ENCODE results near the gene OLR1.
"Not testable (repeated sequence)": the region's sequence is repeated elsewhere in the genome, so short reads cannot be mapped to it uniquely, and the experiment has no call there.

Gene OLR1

GRCh38 chr12:10211101-10211939 lies 39.4 kb upstream of the OLR1 start:
- TF ChIP-seq, protein P1, sequence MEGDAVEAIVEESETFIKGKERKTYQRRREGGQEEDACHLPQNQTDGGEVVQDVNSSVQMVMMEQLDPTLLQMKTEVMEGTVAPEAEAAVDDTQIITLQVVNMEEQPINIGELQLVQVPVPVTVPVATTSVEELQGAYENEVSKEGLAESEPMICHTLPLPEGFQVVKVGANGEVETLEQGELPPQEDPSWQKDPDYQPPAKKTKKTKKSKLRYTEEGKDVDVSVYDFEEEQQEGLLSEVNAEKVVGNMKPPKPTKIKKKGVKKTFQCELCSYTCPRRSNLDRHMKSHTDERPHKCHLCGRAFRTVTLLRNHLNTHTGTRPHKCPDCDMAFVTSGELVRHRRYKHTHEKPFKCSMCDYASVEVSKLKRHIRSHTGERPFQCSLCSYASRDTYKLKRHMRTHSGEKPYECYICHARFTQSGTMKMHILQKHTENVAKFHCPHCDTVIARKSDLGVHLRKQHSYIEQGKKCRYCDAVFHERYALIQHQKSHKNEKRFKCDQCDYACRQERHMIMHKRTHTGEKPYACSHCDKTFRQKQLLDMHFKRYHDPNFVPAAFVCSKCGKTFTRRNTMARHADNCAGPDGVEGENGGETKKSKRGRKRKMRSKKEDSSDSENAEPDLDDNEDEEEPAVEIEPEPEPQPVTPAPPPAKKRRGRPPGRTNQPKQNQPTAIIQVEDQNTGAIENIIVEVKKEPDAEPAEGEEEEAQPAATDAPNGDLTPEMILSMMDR (IDR thresholded peaks at IDR 0.05; ENCODE audit: insufficient read depth, low read length, poor library complexity, severe bottlenecking) = no peak
- no peak for DNase-seq (ENCODE audit: extremely low read depth, insufficient read length)
- Histone ChIP-seq H3K4me3 (replicated peaks; ENCODE audit: low read depth, low read length) (no peak overlapping the region), H3K27me3 (replicated peaks; ENCODE audit: control insufficient read depth, insufficient read depth, low read length) (no peaks in the 10 kb centered on the region; the same call in 1 of the 2 replicates), H3K36me3 (ENCODE audit: control insufficient read depth, insufficient read depth, low read length) (no peaks in the 10 kb centered on the region)

DNA sequence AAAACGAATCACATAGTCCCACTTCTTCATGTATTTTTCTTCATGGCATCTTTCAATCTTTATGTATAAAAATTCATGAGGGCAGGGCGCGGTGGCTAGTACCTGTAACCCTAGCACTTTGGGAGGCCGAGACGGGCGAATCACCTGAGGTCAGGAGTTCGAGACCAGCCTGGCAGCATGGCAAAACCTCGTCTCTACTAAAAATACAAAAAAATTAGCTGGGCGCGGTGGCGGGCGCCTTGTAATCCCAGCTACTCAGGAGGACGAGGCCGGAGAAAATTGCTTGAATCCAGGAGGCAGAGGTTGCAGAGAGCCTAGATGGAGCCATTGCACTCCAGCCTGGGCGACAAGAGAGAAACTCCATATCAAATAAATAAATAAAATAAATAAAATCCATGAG lies 38.3 kb upstream of the OLR1 start:
- no peak for DNase-seq (ENCODE audit: extremely low read depth, insufficient read length)
- Histone ChIP-seq H3K4me3 (replicated peaks; ENCODE audit: low read depth, low read length) (no peak overlapping the region), H3K36me3 (ENCODE audit: control insufficient read depth, insufficient read depth, low read length) (no peaks in the 10 kb centered on the region), H3K27me3 (replicated peaks; ENCODE audit: control insufficient read depth, insufficient read depth, low read length) (no peaks in the 10 kb centered on the region; the same call in 1 of the 2 replicates)
- TF ChIP-seq, protein P1 (IDR thresholded peaks at IDR 0.05; ENCODE audit: insufficient read depth, low read length, poor library complexity, severe bottlenecking) = no peak

DNA sequence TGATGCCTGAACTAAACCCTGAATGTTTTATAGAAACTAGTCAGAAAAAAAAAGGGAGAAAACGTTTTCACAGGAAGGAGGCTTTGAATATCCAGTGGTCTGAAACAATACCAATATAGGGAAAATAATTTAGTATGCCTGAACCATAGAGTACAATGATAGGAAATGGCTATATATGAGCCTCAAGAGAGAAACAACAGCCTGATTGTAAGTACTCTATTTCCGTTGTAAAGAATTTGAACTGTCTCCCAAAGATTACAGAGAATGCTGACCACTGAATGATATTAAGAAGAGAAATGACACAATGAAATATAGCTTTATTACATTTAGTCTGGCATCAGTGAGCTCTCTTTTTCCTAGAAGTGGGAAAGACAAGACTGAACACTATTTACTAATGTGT lies 35.2 kb upstream of the OLR1 start:
- Histone ChIP-seq H3K36me3 (ENCODE audit: control insufficient read depth, insufficient read depth, low read length) (no peaks in the 10 kb centered on the region), H3K27me3 (replicated peaks; ENCODE audit: control insufficient read depth, insufficient read depth, low read length) (no peaks in the 10 kb centered on the region), H3K4me3 (replicated peaks; ENCODE audit: low read depth, low read length) (no peak overlapping the region)
- TF ChIP-seq, protein P1 (IDR thresholded peaks at IDR 0.05; ENCODE audit: insufficient read depth, low read length, poor library complexity, severe bottlenecking) = no peak
- DNase-seq (ENCODE audit: extremely low read depth, insufficient read length) = no peak

DNA sequence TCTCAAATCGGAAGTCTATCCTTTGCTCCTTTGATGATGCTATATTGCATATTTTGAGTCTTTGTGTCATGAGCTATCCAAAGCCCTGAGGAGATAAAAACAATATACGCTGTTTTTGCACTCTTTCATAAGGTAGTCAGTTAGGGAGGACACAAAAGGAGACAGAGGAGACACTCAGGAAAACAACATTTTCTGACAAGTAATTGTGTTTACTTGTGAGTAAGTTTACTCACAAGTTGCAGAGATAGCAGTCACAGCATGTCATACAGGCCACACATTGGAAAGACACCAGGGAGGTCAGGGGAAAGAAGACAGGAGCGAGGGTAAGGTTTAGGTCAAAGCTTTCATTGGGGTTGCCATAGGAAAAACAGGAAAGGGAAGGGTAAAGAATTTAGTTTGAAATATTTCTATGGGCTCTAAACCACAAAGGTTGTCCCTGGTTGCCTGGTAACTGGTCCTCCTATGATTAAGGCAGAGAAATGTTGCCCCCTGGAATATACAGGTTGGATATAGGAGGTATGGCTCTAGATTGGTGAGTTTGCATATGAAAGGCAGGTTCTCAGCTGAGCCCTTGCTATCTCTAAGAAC lies 33.4 kb upstream of the OLR1 start:
- TF ChIP-seq, protein P1 (IDR thresholded peaks at IDR 0.05; ENCODE audit: insufficient read depth, low read length, poor library complexity, severe bottlenecking) = no peak
- no peak overlapping the region for H3K4me3 ChIP-seq (replicated peaks; ENCODE audit: low read depth, low read length)
- no peak for DNase-seq (ENCODE audit: extremely low read depth, insufficient read length)
- no peaks in the 10 kb centered on the region for H3K27me3 ChIP-seq (replicated peaks; ENCODE audit: control insufficient read depth, insufficient read depth, low read length)
- H3K36me3 ChIP-seq (ENCODE audit: control insufficient read depth, insufficient read depth, low read length) = no peaks in the 10 kb centered on the region

DNA sequence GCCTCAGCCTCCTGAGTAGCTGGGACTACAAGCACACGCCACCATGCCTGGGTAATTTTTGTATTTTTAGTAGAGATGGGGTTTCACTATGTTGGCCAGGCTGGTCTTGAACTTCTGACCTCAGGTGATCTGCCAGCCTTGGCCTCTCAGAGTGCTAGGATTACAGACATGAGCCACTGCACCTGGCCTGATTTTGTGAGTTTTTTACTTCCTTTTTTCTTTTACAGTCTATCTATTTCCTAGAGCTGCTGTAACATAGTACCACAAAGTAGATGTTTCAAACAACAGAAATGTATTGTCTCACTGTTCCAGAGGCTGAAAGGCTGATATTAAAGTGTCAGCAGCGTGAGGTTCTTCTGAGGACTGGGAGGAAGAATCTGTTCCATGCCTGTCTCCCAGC lies 32.6 kb upstream of the OLR1 start:
- not testable (repeated sequence) for H3K4me3 ChIP-seq (replicated peaks; ENCODE audit: low read depth, low read length); H3K36me3 ChIP-seq (ENCODE audit: control insufficient read depth, insufficient read depth, low read length); DNase-seq (ENCODE audit: extremely low read depth, insufficient read length); H3K27me3 ChIP-seq (replicated peaks; ENCODE audit: control insufficient read depth, insufficient read depth, low read length)

DNA sequence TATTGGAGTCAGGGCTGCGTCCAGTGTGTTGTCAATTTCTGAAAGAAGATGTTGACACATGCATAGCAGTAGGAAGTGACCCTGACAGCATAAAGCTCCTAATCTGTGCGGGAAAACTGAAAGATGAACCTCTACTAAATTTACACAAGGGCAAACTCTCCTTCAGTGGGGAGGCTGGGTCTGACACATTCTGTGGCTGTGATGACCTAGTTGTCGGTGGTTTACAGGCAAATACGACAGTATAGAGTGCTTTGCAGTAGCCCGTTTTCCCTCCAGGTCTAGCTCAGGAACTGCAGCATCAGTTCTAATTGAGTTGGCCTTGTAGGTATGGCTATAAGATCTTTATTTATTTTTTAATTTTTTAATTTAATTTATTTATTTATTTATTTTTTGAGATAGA lies 25.9 kb upstream of the OLR1 start:
- Histone ChIP-seq H3K27me3 (replicated peaks; ENCODE audit: control insufficient read depth, insufficient read depth, low read length) (no peaks in the 10 kb centered on the region; the same call in 1 of the 2 replicates), H3K36me3 (ENCODE audit: control insufficient read depth, insufficient read depth, low read length) (no peaks in the 10 kb centered on the region), H3K4me3 (replicated peaks; ENCODE audit: low read depth, low read length) (no peak overlapping the region)
- TF ChIP-seq, protein P1 (IDR thresholded peaks at IDR 0.05; ENCODE audit: insufficient read depth, low read length, poor library complexity, severe bottlenecking) = no peak
- no peak for DNase-seq (ENCODE audit: extremely low read depth, insufficient read length)

All from GM06990 (cell line).